GM12878 (cell line): ENCODE results near the gene DOCK1. TPM values are rescaled to one million over a fixed set of nuclear protein-coding genes. Genes with fewer than 3 reads are reported as not detected.

ENCODE experiments used
- ATAC-seq: fragments of 200-7000 bp; cut with Tn5 transposase; 3 replicates; pipeline ENCODE4 v1.9.1; 2020; ENCODE audit warnings: mild to moderate bottlenecking, moderate library complexity
- BruUV-seq: library from RNA; stranded (reverse); fragments of 400-500 nt; replicated peaks from 2 replicates; lab custom pipeline; 2021; lab: Mats Ljungman, UMichigan
- CTCF ChIA-PET: fragments of 300-600 bp; sonication (Branson Sonifier 250); formaldehyde crosslinking; extraction: SDS; loops from one replicate; lab custom pipeline; 2021; ENCODE audit warnings: inconsistent platforms; lab: Yijun Ruan, JAX
- POLR2A ChIA-PET: fragments of 350-600 bp; formaldehyde crosslinking; extraction: SDS; loops from one replicate; lab custom pipeline; 2021; ENCODE audit warnings: inconsistent platforms; lab: Charles Lee
- RAD21 ChIA-PET: fragments of 300-600 bp; sonication (Branson Sonifier 250); formaldehyde crosslinking; loops from one replicate; lab custom pipeline; 2023; ENCODE audit warnings: antibody characterized with exemption; ENCODE audit not compliant: unreplicated experiment; lab: Charles Lee
- SMC1A ChIA-PET: fragments of 300-600 bp; sonication (Branson Sonifier 250); formaldehyde crosslinking; loops from one replicate; lab custom pipeline; 2023; ENCODE audit not compliant: unreplicated experiment, uncharacterized antibody; lab: Charles Lee
- DNase-seq: peaks from one replicate; pipeline ENCODE4 v3.0.0-alpha.2; 2011; ENCODE audit warnings: low read depth, low spot score
- FAIRE-seq: peaks from 3 replicates; lab custom pipeline; 2011; peaks lifted over from hg19 to GRCh38; lab: Jason Lieb, UNC
- H2AFZ ChIP-seq: 2 replicates; pipeline ENCODE4 v1.6.0; 2011; ENCODE audit warnings: low read depth, low read length, control low read depth; ENCODE audit not compliant: control insufficient read depth
- H3K27ac ChIP-seq: 2 replicates; pipeline ENCODE4 v1.5.1; 2011; ENCODE audit warnings: control low read depth; ENCODE audit not compliant: control insufficient read depth, insufficient read depth
- H3K27me3 ChIP-seq, 2 experiments: replicated peaks in 1 of 2; 2 replicates each; pipeline versions ENCODE4 v1.6.0 to v1.6.1; 2011; ENCODE audit warnings: low read length in 1 of 2; ENCODE audit not compliant: control insufficient read depth in 2 of 2, insufficient read depth in 2 of 2
- H3K36me3 ChIP-seq, 2 experiments: 2 replicates each; pipeline ENCODE4 v1.5.1; 2011; ENCODE audit warnings: low read length in 1 of 2; ENCODE audit not compliant: control insufficient read depth in 2 of 2, insufficient read depth in 2 of 2
- H3K4me1 ChIP-seq: 2 replicates; pipeline ENCODE4 v1.6.1; 2011; ENCODE audit warnings: mild to moderate bottlenecking, low read length, moderate library complexity, mixed read lengths; ENCODE audit not compliant: control insufficient read depth, insufficient read depth
- H3K4me2 ChIP-seq: 2 replicates; pipeline ENCODE4 v1.6.0; 2011; ENCODE audit warnings: control low read depth; ENCODE audit not compliant: control insufficient read depth, insufficient read depth
- H3K4me3 ChIP-seq: fragments of 200-600 bp; sonication (generic); 2 replicates; pipeline ENCODE4 v1.5.1; 2016
- H3K79me2 ChIP-seq: 2 replicates; pipeline ENCODE4 v1.6.0; 2011; ENCODE audit warnings: low read length; ENCODE audit not compliant: control insufficient read depth, insufficient read depth
- H3K9ac ChIP-seq: 2 replicates; pipeline ENCODE4 v1.8.0; 2011; ENCODE audit warnings: low read length, control low read depth, mixed read lengths; ENCODE audit not compliant: control insufficient read depth, insufficient read depth
- H3K9me3 ChIP-seq: replicated peaks from 3 replicates; pipeline ENCODE4 v1.5.1; 2011; ENCODE audit warnings: mild to moderate bottlenecking, low read length; ENCODE audit not compliant: control insufficient read depth, insufficient read depth
- H4K20me1 ChIP-seq: 2 replicates; pipeline ENCODE4 v1.6.0; 2011; ENCODE audit not compliant: control insufficient read depth, insufficient read depth
- BACH1 ChIP-seq: fragments of 450-650 bp; IDR thresholded peaks from 2 replicates; pipeline ENCODE4 v1.6.1; 2017; ENCODE audit warnings: mild to moderate bottlenecking, borderline replicate concordance
- BHLHE40 ChIP-seq, 2 experiments: fragments of 450-650 bp in 1 of 2; IDR thresholded peaks; 2 replicates each; pipeline ENCODE4 v1.6.1; 2011 to 2017; ENCODE audit warnings: low read depth in 2 of 2, borderline replicate concordance in 1 of 2, improper control_type of control experiment in 1 of 2, low read length in 1 of 2, mild to moderate bottlenecking in 1 of 2
- CHD4 ChIP-seq: fragments of 200-600 bp; sonication (generic); IDR thresholded peaks from 2 replicates; pipeline ENCODE4 v1.6.1; 2016; ENCODE audit warnings: mild to moderate bottlenecking
- RB1 ChIP-seq: fragments of 450-650 bp; formaldehyde crosslinking; IDR thresholded peaks from 2 replicates; pipeline ENCODE4 v1.6.1; 2017; ENCODE audit warnings: mild to moderate bottlenecking, borderline replicate concordance
- WRNIP1 ChIP-seq: IDR thresholded peaks from 2 replicates; pipeline ENCODE4 v1.6.1; 2011; ENCODE audit warnings: low read depth, low read length, improper control_type of control experiment, borderline replicate concordance
- YY1 ChIP-seq: IDR thresholded peaks from 2 replicates; pipeline ENCODE4 v1.6.1; 2011; ENCODE audit warnings: low read depth, mild to moderate bottlenecking, low read length
- ZNF622 ChIP-seq: fragments of 450-650 bp; IDR thresholded peaks from 2 replicates; pipeline ENCODE4 v1.6.1; 2017; ENCODE audit warnings: mild to moderate bottlenecking, inconsistent platforms
- WGBS: methylation state at CpG from one replicate; pipeline ENCODE4 v1.1.6; 2016; ENCODE audit warnings: low lambda C conversion rate; ENCODE audit not compliant: insufficient replicate concordance, insufficient coverage; ENCODE audit errors: missing lambda C conversion rate; 5-methylcytosine and 5-hydroxymethylcytosine counted together
- in situ Hi-C: fragments of 300-500 bp; cut with MboI; formaldehyde crosslinking; loops from 9 replicates; pipeline ENCODE4 v1.14.3; 2018; ENCODE audit warnings: mixed read lengths
- intact Hi-C: fragments of 100-400 bp; cut with micrococcal nuclease; formaldehyde crosslinking; loops from one replicate; pipeline ENCODE4 v1.14.2; 2022; ENCODE audit not compliant: unreplicated experiment
- polyA plus RNA-seq, 11 experiments: library from polyadenylated mRNA; depleted of rRNA in 4 of 11; unstranded in 6 of 11; stranded (reverse) in 5 of 11; fragments of >200 nt; fragmentation: Nextera tagmentation in 4 of 11; fragmentation: Illumina TruSeq in 1 of 11; extraction: Ambion mirVana in 4 of 11; extraction: Trizol in 1 of 11; gene quantifications; 1 replicate in 1 of 11; 2 replicates in 10 of 11; pipeline versions ENCODE4 v1.2.1 to v1.2.3, GENCODE V29; 2011 to 2016; ENCODE audit warnings: inconsistent platforms in 2 of 11, missing spikeins in 2 of 11, low read depth in 1 of 11
- total RNA-seq, 4 experiments: library from RNA; depleted of rRNA in 3 of 4; stranded (reverse); fragments of >200 nt in 3 of 4; fragmentation: Illumina TruSeq in 1 of 4; extraction: Trizol in 1 of 4; gene quantifications; 2 replicates each; pipeline versions ENCODE4 v1.2.1 to v1.2.3, GENCODE V29; 2013 to 2021
- TF ChIP-seq, protein P1 (sequence below): fragments of 450-650 bp; formaldehyde crosslinking; IDR thresholded peaks from 2 replicates; pipeline ENCODE4 v1.4.0; 2020; ENCODE audit warnings: mild to moderate bottlenecking, moderate library complexity

Gene DOCK1
- total and polyA plus RNA-seq, 10 of the 15 experiments (the other 5 are each of a cell fraction or from before 2014, with no cell fraction given): 0.05 to 0.18 TPM; not detected in 8

DNA sequence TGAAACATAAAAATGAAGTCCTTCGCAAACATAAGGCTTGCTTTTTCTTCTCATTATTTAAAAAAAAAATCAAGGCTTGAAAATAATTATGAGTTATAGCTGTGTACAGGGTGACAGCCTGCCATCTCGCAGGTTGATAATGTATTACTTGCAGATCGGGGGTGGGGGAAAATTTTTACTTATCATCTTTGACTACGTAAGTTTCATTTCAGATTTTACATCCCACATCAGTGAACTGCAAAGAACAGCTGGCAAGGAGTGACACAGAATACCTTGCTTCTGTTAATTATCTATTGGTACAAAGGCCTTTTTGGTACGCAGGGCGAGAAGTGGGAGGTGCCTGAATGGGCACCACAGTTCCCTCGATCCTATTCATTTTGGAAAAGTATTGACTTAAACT is 232.2 kb downstream of the DOCK1 start:
- DNase-seq: no peak
- no peaks in the 10 kb centered on the region for H4K20me1 ChIP-seq
- 30% methylated on average over 7 of the region's 7 CpGs for WGBS
- no TSS peak for BruUV-seq
- no peak overlapping the region for H3K9ac ChIP-seq
- no peaks in the 10 kb centered on the region for H3K79me2 ChIP-seq
- H3K4me2 ChIP-seq: no peak overlapping the region
- H3K27me3 ChIP-seq: no peaks in the 10 kb centered on the region
- CTCF ChIA-PET: no interaction called here
- H3K9me3 ChIP-seq: no peaks in the 10 kb centered on the region; the same call in 2 of the 3 replicates
- FAIRE-seq: no peak
- RAD21 ChIA-PET: no interaction called here
- ATAC-seq: no peak
- POLR2A ChIA-PET: no interaction called here
- no peaks in the 10 kb centered on the region for H3K36me3 ChIP-seq
- H3K4me1 ChIP-seq: no peaks in the 10 kb centered on the region
- SMC1A ChIA-PET: interaction anchor here (0.8 kb wide), 1 partner anchor 136 kb away, joined by 3 read pairs; no protein-coding TSS in a partner anchor
- intact Hi-C loops (no loop called here), in situ Hi-C loops (no loop called here)
- TF ChIP-seq ZNF622: no peak
- TF ChIP-seq BHLHE40 (IDR thresholded peaks at IDR 0.05; ENCODE audit: borderline replicate concordance in 1 of 2, low read depth in 2 of 2, low read length in 1 of 2): no peak
- TF ChIP-seq, protein P1, sequence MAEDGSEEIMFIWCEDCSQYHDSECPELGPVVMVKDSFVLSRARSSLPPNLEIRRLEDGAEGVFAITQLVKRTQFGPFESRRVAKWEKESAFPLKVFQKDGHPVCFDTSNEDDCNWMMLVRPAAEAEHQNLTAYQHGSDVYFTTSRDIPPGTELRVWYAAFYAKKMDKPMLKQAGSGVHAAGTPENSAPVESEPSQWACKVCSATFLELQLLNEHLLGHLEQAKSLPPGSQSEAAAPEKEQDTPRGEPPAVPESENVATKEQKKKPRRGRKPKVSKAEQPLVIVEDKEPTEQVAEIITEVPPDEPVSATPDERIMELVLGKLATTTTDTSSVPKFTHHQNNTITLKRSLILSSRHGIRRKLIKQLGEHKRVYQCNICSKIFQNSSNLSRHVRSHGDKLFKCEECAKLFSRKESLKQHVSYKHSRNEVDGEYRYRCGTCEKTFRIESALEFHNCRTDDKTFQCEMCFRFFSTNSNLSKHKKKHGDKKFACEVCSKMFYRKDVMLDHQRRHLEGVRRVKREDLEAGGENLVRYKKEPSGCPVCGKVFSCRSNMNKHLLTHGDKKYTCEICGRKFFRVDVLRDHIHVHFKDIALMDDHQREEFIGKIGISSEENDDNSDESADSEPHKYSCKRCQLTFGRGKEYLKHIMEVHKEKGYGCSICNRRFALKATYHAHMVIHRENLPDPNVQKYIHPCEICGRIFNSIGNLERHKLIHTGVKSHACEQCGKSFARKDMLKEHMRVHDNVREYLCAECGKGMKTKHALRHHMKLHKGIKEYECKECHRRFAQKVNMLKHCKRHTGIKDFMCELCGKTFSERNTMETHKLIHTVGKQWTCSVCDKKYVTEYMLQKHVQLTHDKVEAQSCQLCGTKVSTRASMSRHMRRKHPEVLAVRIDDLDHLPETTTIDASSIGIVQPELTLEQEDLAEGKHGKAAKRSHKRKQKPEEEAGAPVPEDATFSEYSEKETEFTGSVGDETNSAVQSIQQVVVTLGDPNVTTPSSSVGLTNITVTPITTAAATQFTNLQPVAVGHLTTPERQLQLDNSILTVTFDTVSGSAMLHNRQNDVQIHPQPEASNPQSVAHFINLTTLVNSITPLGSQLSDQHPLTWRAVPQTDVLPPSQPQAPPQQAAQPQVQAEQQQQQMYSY: no peak
- TF ChIP-seq YY1: no peak
- no peak for TF ChIP-seq CHD4
- no peak for TF ChIP-seq WRNIP1
- no peak for TF ChIP-seq RB1
- no peak for TF ChIP-seq BACH1
- H2AFZ ChIP-seq: no peak overlapping the region
- H3K4me3 ChIP-seq: no peak overlapping the region
- no peak overlapping the region for H3K27ac ChIP-seq
